CD4-positive, alpha-beta T cell treated with Interleukin-10 for 1 hour (primary cell): ENCODE data around the gene ANG.
"Not testable (repeated sequence)": the region's sequence is repeated elsewhere in the genome, so short reads cannot be mapped to it uniquely, and the experiment has no call there.

Experiments used
- DNase-seq: peaks from one replicate; pipeline ENCODE4 v3.0.0-alpha.2; 2020

ANG gene

GRCh38 chr14:20688167-20688839 lies at the start of gene ANG:
Gene ANG (plus strand): TSS chr14:20688764. CDS start chr14:20693565, 4,801 bp downstream.
- DNase-seq: no peak

- no peak for DNase-seq
Measured at GRCh38 chr14:20641591-20641990, 47.0 kb upstream of the ANG start, which contains the start of gene OR6S1. Gene OR6S1 (minus strand): TSS chr14:20641691. CDS start chr14:20641691, 0 bp downstream.

- DNase-seq: no peak
Measured at GRCh38 chr14:20642182-20642581, 46.4 kb upstream of the ANG start.

GRCh38 chr14:20642755-20643154 lies 45.8 kb upstream of the ANG start:
- not testable (repeated sequence) for DNase-seq

- no peak for DNase-seq
Measured at GRCh38 chr14:20644520-20644919, 44.0 kb upstream of the ANG start.

- no peak for DNase-seq
Measured at GRCh38 chr14:20645481-20645880, 43.1 kb upstream of the ANG start.

- peak; percentile 50 for DNase-seq
Measured at GRCh38 chr14:20652996-20653975, 35.3 kb upstream of the ANG start.

- no peak for DNase-seq
Measured at GRCh38 chr14:20655851-20656250, 32.7 kb upstream of the ANG start.

GRCh38 chr14:20656274-20656673 lies 32.3 kb upstream of the ANG start:
- no peak for DNase-seq

- DNase-seq: peak; percentile 30
Measured at GRCh38 chr14:20657216-20658211, 31.1 kb upstream of the ANG start.

GRCh38 chr14:20658246-20658645 lies 30.3 kb upstream of the ANG start:
- DNase-seq: no peak

- DNase-seq: no peak
Measured at GRCh38 chr14:20659336-20659735, 29.2 kb upstream of the ANG start.

GRCh38 chr14:20659813-20660395 lies 28.7 kb upstream of the ANG start:
- DNase-seq: no peak

- no peak for DNase-seq
Measured at GRCh38 chr14:20661197-20661596, 27.4 kb upstream of the ANG start.

- DNase-seq: peak; percentile 89
Measured at GRCh38 chr14:20662968-20663732, 25.4 kb upstream of the ANG start.

- not testable (repeated sequence) for DNase-seq
Measured at GRCh38 chr14:20666400-20666961, 22.1 kb upstream of the ANG start.

- no peak for DNase-seq
Measured at GRCh38 chr14:20667957-20668356, 20.6 kb upstream of the ANG start.

GRCh38 chr14:20668969-20669368 lies 19.6 kb upstream of the ANG start:
- no peak for DNase-seq

- DNase-seq: no peak
Measured at GRCh38 chr14:20671597-20672283, 16.8 kb upstream of the ANG start.

GRCh38 chr14:20675669-20676068 lies 12.9 kb upstream of the ANG start:
- no peak for DNase-seq
